Endothelial cell of hepatic sinusoid (primary cell): ENCODE measurements around the gene FOXK1.
"Not testable (repeated sequence)": the region's sequence is repeated elsewhere in the genome, so short reads cannot be mapped to it uniquely, and the experiment has no call there.

Source experiments
- in situ Hi-C: cut with HindIII; loops from 2 replicates; pipeline ENCODE4 v1.10.0; 2017; ENCODE audit warnings: low sequenced_read_pairs

The FOXK1 gene

DNA sequence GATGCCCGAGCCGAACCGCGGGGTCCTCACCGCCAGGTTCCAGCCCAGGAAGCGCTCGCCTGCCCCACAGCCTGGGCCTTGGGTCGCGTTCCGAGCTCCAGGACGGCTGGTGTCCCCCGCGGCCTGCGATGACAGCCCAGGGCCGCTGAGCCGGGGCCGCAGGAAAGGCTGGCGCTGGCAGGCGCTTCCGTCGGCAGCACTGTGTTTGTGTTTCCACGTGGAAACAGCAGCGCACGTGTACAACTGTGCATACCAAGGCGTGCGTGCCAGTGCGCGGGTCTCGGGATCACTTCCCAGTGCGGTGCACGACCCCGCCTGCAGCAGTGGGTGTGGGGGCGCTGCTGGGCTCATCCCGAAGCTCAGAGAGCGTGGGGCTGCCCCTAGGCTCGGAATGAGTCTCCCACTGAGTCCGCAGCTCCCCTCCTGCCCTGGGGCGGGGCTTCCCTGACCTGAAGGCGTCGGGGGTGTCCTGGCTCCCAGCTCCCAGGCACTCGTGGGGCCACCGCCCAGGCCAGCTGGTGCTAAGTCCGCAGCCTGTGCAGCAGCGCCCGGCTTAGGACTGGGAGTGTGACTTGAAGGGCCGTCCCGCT is 110.5 kb downstream of the FOXK1 start:
- in situ Hi-C loops = no loop called here

- in situ Hi-C loops = not testable (repeated sequence)
These were observed 111.4 kb downstream of the FOXK1 start for GRCh38 chr7:4793385-4793993.

DNA sequence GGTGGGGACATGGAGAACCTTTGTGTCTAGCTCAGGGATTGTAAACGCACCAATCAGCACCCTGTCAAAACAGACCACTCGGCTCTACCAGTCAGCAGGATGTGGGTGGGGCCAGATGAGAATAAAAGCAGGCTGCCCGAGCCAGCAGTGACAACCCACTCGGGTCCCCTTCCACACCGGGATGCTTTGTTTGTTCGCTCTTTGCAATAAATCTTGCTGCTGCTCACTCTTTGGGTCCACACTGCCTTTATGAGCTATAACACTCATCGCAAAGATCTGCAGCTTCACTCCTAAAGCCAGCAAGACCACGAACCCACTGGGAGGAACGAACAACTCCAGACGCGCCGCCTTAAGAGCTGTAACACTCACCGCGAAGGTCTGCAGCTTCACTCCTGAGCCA is 112.1 kb downstream of the FOXK1 start:
- in situ Hi-C loops = not testable (repeated sequence)

DNA sequence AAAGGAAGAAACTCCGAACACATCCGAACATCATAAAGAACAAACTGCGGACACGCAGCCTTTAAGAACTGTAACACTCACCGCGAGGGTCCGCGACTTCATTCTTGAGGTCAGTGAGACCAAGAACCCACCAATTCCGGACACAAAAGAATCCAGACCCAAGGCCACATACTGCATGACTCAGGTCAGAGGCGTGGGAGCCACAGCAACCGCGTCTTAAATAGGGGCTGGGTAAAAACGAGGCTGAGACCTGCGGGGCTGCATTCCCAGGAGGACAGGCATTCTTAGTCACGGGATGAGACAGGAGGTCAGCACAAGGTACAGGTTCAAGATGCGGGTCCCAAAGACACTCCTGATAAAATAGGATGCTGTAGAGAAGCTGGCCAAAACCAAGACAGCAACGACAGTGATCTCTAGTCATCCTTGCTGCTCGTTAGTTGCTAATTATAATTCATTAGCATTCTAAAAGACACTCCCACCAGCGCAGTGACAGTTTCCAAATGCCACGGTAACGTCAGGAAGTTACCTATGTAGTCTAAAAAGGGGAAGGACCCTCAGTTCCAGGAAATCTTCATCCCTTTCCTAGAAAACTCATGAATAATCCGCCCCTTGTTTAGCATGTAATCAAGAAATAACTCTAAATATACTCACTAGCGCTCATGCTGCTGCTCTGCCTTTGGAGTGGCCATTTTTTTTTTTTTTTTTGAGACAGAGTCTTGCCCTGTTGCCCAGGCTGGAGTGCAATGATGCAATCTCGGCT is 112.7 kb downstream of the FOXK1 start:
- in situ Hi-C loops = no loop called here

DNA sequence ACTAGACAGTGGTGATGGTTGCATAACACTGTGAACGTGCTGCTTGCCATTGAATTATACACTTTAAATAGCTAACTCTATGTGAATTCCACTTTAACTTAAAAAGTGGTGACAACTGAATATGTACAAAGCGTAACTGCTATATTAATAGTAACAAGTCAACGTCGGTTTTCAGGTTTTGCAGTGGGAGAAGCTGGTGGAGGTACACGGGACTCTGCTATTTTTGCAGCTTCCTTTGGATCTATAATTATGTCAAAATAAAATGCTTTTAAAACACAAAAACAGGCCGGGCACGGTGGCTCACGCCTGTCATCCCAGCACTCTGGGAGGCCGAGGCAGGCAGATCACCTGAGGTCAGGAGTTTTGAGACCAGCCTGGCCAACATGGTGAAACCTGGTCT is 114.4 kb downstream of the FOXK1 start:
- in situ Hi-C loops = no loop called here

DNA sequence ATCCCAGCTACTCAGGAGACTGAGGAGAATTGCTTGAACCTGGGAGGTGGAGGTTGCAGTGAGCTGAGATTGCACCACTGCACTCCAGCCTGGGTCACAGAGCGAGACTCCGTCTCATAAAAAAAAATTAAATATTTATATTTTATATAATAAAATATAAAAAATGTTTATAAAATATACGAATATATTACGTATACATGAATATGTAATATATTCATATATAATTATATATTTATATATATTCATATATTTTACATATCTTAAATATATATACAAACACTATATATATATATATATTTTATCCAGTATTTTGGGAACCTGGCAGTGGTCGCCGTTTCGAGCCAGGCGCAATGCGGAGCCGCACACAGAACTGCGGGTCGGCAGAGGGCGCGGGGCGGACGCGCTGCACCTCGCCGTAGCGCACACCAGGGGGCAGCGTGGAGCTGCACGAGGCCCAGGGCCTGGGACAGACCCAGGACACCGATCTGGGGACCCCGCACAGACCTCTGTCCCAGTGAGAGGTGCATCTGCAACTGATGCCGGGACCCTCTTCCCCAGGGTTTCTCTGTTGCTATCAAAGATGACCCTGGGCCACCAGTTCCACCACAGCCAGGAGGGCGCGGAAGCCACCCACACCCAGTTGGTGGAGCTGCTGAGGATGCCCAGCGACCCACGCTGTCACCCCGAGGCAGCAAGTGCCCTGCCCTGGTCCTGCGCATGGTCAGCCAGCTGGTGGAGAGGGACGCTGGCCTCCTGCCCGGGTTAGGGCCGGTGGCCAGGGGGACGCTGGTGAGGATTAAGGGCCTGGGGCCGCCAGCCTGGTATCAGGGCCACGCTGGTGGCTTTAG is 116.0 kb downstream of the FOXK1 start:
- in situ Hi-C loops = no loop called here

DNA sequence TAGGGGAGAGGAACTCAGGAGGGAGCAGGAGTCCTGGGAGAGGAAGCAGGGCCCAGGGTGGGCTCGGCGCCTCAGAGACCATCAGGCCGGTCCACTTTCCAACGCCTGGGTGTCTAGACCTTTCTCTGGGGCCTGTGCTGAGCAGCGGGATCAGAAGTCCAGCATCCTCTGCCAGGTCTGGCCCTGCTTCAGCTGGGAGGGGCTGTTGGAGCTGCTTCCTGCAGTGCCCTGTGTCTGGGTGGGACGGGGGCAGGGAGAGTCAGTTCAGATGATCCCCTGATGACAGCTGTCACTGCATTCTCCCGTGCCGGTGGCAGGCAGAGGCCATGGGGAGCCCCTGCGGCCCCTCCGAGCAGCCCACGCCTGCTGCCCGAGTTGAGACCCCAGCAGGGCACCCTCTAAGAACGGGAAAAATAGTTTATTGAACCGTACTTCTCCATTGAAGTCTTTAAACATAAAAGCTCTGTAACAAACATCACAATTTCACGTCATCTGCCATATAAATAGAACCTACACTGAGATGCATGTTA is 116.7 kb downstream of the FOXK1 start:
- in situ Hi-C loops = no loop called here

DNA sequence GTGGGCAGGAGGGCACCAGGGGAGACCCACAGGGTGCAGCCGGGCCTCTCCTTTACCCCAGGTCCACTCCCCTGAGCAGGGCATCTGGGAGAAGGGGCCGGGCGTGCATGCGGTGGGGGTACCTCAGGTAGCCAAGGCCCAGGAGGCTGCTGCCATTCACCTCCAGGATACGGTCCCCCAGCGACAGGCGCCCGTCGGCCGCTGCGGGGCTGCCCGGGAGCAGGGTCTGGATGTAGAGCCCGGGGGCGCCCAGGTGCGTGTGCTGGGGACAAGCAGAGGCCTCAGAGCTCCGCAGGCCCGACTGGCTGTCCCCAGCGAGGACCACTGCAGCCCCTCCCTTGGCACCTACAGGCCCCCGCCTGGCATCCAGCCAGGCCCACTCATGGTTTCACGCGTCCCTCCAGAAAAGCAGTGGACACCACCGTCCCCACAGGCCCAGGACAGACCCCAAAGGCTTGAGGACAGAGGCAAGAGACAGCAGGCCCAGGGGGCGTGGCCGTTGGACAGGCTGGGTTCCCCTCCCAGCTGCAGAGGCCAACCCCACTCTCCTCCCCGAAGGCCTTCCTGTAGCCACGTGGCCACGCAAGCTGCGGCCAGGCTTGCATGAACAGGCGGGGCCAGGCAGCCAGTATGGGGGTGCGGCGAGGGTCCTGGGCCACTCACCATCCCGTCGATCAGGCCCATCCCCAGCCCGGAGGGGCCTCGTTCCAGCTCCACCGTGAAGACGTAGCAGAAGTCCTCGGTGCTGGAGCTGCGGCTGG is 117.6 kb downstream of the FOXK1 start:
- in situ Hi-C loops = no loop called here

GRCh38 chr7:4800487-4800886 is 118.4 kb downstream of the FOXK1 start:
- in situ Hi-C loops = no loop called here

- in situ Hi-C loops = no loop called here
These were observed 119.1 kb downstream of the FOXK1 start for GRCh38 chr7:4800926-4801838.

DNA sequence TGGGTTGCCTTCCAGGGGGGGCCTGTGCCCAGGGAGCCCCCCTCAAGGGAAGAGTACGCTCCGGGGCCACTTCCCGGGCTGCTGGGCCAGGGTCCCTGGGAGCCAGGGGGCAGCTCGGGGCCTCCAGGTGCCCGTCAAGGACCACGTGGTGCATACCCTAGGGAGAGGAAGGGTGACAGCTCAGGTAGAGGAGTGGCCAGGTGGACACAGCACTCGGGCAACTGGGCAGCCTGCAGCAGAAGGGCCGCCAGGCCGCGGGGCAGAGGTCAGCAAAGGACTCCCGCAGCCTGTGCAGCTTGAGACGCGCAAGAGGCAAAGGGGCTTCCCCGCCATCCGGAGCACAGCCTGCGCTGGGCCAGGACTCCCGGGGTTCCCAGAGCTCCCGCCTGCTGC is 119.7 kb downstream of the FOXK1 start:
- in situ Hi-C loops = no loop called here

- in situ Hi-C loops = not testable (repeated sequence)
These were observed 120.5 kb downstream of the FOXK1 start for GRCh38 chr7:4802577-4802976.

DNA sequence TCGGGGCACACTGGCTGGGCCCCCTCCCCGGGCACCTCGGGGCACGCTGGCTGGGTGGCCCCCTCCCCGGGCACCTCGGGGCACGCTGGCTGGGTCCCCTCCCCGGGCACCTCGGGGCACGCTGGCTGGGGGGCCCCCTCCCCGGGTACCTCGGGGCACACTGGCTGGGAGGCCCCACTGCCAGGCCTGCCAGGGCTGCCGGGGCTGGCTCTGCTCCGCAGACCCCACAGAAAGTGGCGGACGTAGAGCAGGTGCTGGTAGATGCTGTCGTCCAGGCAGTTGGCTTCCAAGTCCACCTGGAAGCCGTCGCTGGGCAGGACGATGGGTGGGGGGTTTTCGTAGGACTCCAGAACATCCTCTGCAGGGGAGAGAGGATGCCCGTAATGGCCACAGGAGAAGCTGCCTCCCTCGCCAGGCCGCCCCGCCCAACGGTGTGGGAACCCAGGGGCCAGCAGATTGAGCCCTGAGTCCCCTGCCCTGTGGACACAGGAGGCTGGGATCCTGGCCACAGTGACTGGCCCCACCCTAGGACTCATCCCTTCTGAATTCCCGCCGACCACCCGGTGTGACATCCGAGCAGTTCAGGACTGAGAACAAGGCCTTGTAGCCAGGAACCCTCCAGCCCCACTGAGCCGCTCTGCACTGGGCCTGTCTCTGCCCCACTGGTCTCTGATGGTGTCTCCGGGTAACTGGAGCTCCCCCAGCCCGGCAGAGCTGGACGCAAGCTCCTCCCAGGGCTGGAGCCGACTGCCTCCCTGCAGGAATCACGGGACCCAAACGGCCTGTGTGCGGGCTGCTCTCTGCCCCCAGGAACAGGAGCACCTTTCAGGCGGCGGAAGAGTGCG is 121.5 kb downstream of the FOXK1 start:
- in situ Hi-C loops = no loop called here

- in situ Hi-C loops = no loop called here
These were observed 123.3 kb downstream of the FOXK1 start for GRCh38 chr7:4805110-4805983.

GRCh38 chr7:4805984-4806300 is 123.8 kb downstream of the FOXK1 start:
- in situ Hi-C loops = no loop called here

GRCh38 chr7:4806983-4807597 is 125.0 kb downstream of the FOXK1 start:
- in situ Hi-C loops = no loop called here

DNA sequence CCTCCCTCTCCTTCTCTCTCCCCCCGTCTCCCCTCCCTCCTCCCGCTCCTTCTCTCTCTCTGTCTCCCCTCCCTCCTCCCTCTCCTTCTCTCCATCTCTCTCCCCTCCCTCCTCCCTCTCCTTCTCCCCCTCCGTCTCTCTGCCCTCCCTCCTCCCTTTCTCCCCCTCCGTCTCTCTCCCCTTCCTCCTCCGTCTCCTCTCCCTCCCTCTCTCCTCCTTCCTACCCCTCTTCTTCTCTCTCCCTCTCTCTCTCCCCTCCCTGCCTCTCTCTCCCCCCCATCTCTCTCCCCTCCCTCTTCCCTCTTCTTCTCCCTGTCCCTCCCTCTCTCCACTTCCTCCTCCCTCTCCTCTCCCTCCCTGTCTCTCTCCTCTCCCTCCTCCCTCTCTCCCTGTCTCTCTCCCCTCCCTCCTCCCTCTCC is 125.5 kb downstream of the FOXK1 start:
- in situ Hi-C loops = no loop called here
